Measurements from ENCODE around the gene TCOF1.

The TCOF1 gene

DNA sequence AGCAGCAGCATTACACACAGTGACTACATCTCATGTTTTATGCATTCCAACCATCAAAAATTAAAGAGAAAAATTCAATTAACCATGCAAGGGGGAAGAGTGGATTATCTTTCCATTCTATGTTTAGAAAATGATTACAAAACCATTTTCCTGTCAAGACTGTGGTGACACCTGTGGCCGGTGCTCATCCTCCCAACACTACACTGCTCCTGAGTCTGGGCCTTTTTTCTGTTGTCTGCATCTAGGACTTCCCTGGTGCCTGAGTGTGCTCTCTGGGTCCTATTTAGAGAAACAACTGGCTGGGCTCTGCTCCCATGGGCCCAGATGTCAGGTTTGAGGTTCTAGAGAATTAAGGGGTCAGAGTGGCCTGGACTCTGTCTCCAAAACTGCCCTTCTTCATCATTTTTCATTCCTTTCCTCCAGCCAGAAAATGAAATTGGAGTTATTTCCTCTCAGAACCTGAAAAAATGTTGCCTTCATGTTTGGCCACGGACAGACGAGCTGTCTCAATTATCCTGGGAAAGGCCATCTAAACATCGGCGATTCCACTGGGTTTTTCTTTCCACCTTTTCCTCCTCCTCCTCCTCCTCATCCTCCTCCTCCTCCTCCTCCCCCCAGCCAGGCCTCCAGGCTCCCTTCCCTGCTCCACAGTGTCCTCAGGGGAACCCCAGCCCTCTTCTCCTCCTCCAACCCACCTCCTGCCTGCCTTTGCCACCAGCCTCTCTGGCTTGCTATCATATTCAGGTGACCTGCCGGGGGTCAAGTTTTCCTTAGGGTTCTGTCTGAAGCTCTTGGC, 43.4 kb upstream of the TCOF1 start:
- H3K4me2 ChIP-seq, result peak overlapping the region; percentile 57
- H3K27me3 ChIP-seq (ENCODE audit: insufficient read depth, low read depth), result no peaks in the 10 kb centered on the region
- no peaks in the 10 kb centered on the region for H4K20me1 ChIP-seq (ENCODE audit: insufficient read depth)
- peak overlapping the region; percentile 41 for H2AFZ ChIP-seq (ENCODE audit: low read depth)
- H3K4me3 ChIP-seq (IDR thresholded peaks at IDR 0.05; ENCODE audit: insufficient read depth, low read depth, low read length), result no peak overlapping the region
- H3K36me3 ChIP-seq (ENCODE audit: insufficient read depth), result no peaks in the 10 kb centered on the region
- peak overlapping the region; percentile 48 for H3K27ac ChIP-seq
- H3K4me1 ChIP-seq (ENCODE audit: low read depth, poor library complexity, severe bottlenecking), result peaks cover 29% of the 10 kb centered on the region
- H3K79me2 ChIP-seq (ENCODE audit: insufficient read depth, low read depth), result no peaks in the 10 kb centered on the region
- no peak overlapping the region for H3K9ac ChIP-seq
- TF ChIP-seq, protein P1, sequence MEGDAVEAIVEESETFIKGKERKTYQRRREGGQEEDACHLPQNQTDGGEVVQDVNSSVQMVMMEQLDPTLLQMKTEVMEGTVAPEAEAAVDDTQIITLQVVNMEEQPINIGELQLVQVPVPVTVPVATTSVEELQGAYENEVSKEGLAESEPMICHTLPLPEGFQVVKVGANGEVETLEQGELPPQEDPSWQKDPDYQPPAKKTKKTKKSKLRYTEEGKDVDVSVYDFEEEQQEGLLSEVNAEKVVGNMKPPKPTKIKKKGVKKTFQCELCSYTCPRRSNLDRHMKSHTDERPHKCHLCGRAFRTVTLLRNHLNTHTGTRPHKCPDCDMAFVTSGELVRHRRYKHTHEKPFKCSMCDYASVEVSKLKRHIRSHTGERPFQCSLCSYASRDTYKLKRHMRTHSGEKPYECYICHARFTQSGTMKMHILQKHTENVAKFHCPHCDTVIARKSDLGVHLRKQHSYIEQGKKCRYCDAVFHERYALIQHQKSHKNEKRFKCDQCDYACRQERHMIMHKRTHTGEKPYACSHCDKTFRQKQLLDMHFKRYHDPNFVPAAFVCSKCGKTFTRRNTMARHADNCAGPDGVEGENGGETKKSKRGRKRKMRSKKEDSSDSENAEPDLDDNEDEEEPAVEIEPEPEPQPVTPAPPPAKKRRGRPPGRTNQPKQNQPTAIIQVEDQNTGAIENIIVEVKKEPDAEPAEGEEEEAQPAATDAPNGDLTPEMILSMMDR (conservative IDR thresholded peaks at IDR 0.05; ENCODE audit: low read depth, low read length), result no peak

DNA sequence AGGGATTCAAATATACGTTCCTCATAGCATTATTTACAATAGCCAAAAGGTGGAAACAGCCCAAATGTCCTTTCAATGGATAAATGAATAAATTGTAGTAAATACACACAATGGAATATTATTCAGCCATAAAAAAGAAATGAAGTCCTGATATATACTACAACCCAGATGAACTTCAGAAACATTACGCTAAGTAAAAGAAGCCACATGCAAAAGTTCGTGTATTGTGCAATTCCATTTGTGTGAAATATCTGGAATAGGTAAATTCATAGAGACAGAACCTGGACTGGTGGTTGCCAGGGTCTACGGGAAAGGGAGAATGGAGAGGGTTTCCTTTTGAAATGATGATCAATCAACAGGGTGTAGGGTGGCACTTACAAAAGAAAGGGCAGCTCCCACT, 42.3 kb upstream of the TCOF1 start:
- no peaks in the 10 kb centered on the region for H3K27me3 ChIP-seq (ENCODE audit: insufficient read depth, low read depth)
- H3K27ac ChIP-seq, result no peak overlapping the region
- peaks cover 40% of the 10 kb centered on the region for H3K4me1 ChIP-seq (ENCODE audit: low read depth, poor library complexity, severe bottlenecking)
- no peak overlapping the region for H3K4me3 ChIP-seq (IDR thresholded peaks at IDR 0.05; ENCODE audit: insufficient read depth, low read depth, low read length)
- H2AFZ ChIP-seq (ENCODE audit: low read depth), result no peak overlapping the region
- H4K20me1 ChIP-seq (ENCODE audit: insufficient read depth), result no peaks in the 10 kb centered on the region
- H3K4me2 ChIP-seq, result no peak overlapping the region
- no peak overlapping the region for H3K9ac ChIP-seq
- TF ChIP-seq, protein P1 (conservative IDR thresholded peaks at IDR 0.05; ENCODE audit: low read depth, low read length), result no peak
- H3K36me3 ChIP-seq (ENCODE audit: insufficient read depth), result no peaks in the 10 kb centered on the region
- no peaks in the 10 kb centered on the region for H3K79me2 ChIP-seq (ENCODE audit: insufficient read depth, low read depth)

DNA sequence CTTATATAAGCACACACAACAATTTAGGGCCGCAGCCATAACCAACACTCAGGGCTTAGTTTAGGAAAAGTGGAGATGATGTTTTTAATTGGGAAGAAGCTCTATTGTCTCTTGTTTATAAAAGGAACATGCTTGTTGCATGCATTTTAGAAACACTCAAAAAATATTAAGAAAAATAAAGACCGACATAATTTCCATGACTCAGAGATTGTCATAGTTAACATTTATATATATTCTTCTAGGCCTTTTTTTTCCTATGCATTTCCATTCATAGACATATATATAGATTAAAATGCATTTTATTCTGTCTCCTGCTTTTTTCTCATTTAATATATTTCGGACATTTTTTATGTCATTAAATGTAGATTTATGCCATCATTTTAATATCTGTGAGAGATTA, 41.2 kb upstream of the TCOF1 start:
- H2AFZ ChIP-seq (ENCODE audit: low read depth), result no peak overlapping the region
- no peak overlapping the region for H3K27ac ChIP-seq
- no peaks in the 10 kb centered on the region for H3K36me3 ChIP-seq (ENCODE audit: insufficient read depth)
- no peak overlapping the region for H3K4me3 ChIP-seq (IDR thresholded peaks at IDR 0.05; ENCODE audit: insufficient read depth, low read depth, low read length)
- no peak overlapping the region for H3K4me2 ChIP-seq
- H3K9ac ChIP-seq, result no peak overlapping the region
- TF ChIP-seq, protein P1 (conservative IDR thresholded peaks at IDR 0.05; ENCODE audit: low read depth, low read length), result no peak
- peaks cover 42% of the 10 kb centered on the region for H3K4me1 ChIP-seq (ENCODE audit: low read depth, poor library complexity, severe bottlenecking)
- H4K20me1 ChIP-seq (ENCODE audit: insufficient read depth), result no peaks in the 10 kb centered on the region
- H3K27me3 ChIP-seq (ENCODE audit: insufficient read depth, low read depth), result no peaks in the 10 kb centered on the region
- no peaks in the 10 kb centered on the region for H3K79me2 ChIP-seq (ENCODE audit: insufficient read depth, low read depth)

DNA sequence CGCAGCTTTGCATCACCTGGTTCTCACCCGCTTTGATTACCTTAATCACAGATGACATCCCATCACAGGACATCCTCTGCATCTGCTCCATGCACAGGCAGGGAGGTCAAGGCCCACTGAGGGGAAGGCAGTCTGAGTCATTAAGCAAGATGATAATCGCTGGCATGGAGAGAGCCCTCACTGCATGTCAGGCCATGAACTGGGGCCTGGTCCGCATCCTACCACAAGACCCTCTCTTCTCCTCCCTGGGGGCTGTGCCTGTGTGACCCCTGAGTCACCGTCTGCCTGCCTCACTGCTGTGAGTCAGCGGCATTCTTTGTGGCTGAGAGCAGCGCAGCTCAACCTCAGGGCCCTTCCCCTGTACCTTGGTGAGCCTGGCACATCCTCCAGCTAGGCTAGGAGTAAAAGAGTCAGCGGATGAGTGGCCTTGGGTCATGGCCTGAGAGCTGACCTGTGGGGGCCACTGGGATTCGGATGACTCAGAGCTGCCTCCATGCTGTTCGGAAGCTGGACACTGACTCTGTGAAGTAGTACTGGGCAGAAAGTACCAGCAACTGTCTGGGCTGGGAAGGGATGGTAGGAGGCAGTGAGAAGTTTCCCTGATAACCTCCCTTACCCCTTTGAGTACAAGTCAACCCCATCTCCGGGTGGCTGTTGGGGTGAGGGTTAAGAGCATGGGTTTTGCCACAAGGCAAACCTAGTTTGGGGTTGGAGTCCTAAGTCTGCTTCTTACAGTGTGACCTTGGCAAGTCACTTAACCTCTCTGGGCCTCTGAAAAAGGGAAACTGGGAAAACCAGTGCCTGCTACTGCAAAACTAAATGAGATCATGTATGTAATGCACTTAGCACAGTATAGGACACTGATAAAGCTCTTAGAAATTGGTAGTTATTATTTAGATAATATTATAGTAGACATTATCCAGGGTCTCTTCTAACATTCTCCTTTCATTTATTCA, 40.2 kb upstream of the TCOF1 start:
- no peak overlapping the region for H3K4me3 ChIP-seq (IDR thresholded peaks at IDR 0.05; ENCODE audit: insufficient read depth, low read depth, low read length)
- no peaks in the 10 kb centered on the region for H3K27me3 ChIP-seq (ENCODE audit: insufficient read depth, low read depth)
- H3K79me2 ChIP-seq (ENCODE audit: insufficient read depth, low read depth), result no peaks in the 10 kb centered on the region
- H2AFZ ChIP-seq (ENCODE audit: low read depth), result no peak overlapping the region
- H3K4me1 ChIP-seq (ENCODE audit: low read depth, poor library complexity, severe bottlenecking), result peaks cover 42% of the 10 kb centered on the region
- H4K20me1 ChIP-seq (ENCODE audit: insufficient read depth), result no peaks in the 10 kb centered on the region
- TF ChIP-seq, protein P1 (conservative IDR thresholded peaks at IDR 0.05; ENCODE audit: low read depth, low read length), result no peak
- no peak overlapping the region for H3K27ac ChIP-seq
- no peaks in the 10 kb centered on the region for H3K36me3 ChIP-seq (ENCODE audit: insufficient read depth)
- H3K9ac ChIP-seq, result no peak overlapping the region
- H3K4me2 ChIP-seq, result no peak overlapping the region

All from KMS-11 (cell line).